K562 (cell line): ENCODE data around the gene ZGLP1. TPM values are rescaled to one million over a fixed set of nuclear protein-coding genes. Genes with fewer than 3 reads are reported as not detected.

Experiments
- BMI1 ChIP-seq: fragments of 150-350 bp; IDR thresholded peaks from 2 replicates; pipeline ENCODE4 v1.6.1; 2014; ENCODE audit warnings: low read length
- CBX2 ChIP-seq: fragments of 200-600 bp; sonication (generic); IDR thresholded peaks from one replicate; pipeline ENCODE4 v1.6.1; 2012; ENCODE audit warnings: mild to moderate bottlenecking, low read length, inconsistent platforms; ENCODE audit not compliant: insufficient read depth, poor library complexity, severe bottlenecking
- CXXC5 ChIP-seq: fragments of 250-450 bp; sonication (Bioruptor Pico); IDR thresholded peaks from 2 replicates; pipeline ENCODE4 v1.8.0; 2022; ENCODE audit warnings: inconsistent platforms, mild to moderate bottlenecking, moderate library complexity
- IRF1 ChIP-seq: sonication (generic); formaldehyde crosslinking; IDR thresholded peaks from 2 replicates; pipeline ENCODE4 v1.8.0; 2022; ENCODE audit warnings: missing genetic modification reagents, mild to moderate bottlenecking, borderline replicate concordance
- MCM7 ChIP-seq, 2 experiments: fragments of 450-650 bp; IDR thresholded peaks; 2 replicates each; pipeline ENCODE4 v1.6.1; 2016 to 2018
- NR3C1 ChIP-seq: sonication (generic); formaldehyde crosslinking; IDR thresholded peaks from 2 replicates; pipeline ENCODE4 v1.8.1; 2022; ENCODE audit warnings: missing genetic modification reagents
- PPARD ChIP-seq: fragments of 250-450 bp; sonication (Bioruptor Pico); IDR thresholded peaks from 2 replicates; pipeline ENCODE4 v1.8.0; 2022; ENCODE audit warnings: inconsistent platforms, mild to moderate bottlenecking, moderate library complexity
- RBM22 ChIP-seq: fragments of 200-400 bp; formaldehyde crosslinking; IDR thresholded peaks from 2 replicates; pipeline ENCODE4 v1.6.1; 2018; ENCODE audit warnings: low read length, low read depth; ENCODE audit not compliant: poor library complexity, severe bottlenecking
- SAP30 ChIP-seq: fragments of 200-600 bp; sonication (generic); IDR thresholded peaks from 2 replicates; pipeline ENCODE4 v1.6.1; 2012; ENCODE audit warnings: borderline replicate concordance, low read depth, mild to moderate bottlenecking, moderate library complexity, low read length, control low read depth, inconsistent platforms; ENCODE audit not compliant: insufficient read depth, poor library complexity, severe bottlenecking
- SRSF1 ChIP-seq: fragments of 200-400 bp; formaldehyde crosslinking; IDR thresholded peaks from 2 replicates; pipeline ENCODE4 v1.6.1; 2017; ENCODE audit warnings: mild to moderate bottlenecking, low read depth, low read length, moderate library complexity
- STAT5A ChIP-seq: IDR thresholded peaks from 2 replicates; pipeline ENCODE4 v1.6.1; 2012; ENCODE audit warnings: low read length, inconsistent platforms, borderline replicate concordance
- ZKSCAN8 ChIP-seq: fragments of 200-800 bp; sonication (Bioruptor generic); IDR thresholded peaks from 2 replicates; pipeline ENCODE4 v1.6.1; 2016; ENCODE audit warnings: missing genetic modification characterization, missing compliant biosample characterization
- ZNF134 ChIP-seq: fragments of 250-450 bp; sonication (Bioruptor Pico); conservative IDR thresholded peaks from 2 replicates; pipeline ENCODE4 v1.4.0; 2020
- ZNF263 ChIP-seq: sonication (generic); formaldehyde crosslinking; IDR thresholded peaks from 2 replicates; pipeline ENCODE4 v1.8.0; 2022; ENCODE audit warnings: mild to moderate bottlenecking, missing genetic modification reagents, borderline replicate concordance
- ZNF318 ChIP-seq, 2 experiments: fragments of 450-650 bp; IDR thresholded peaks; 2 replicates each; pipeline ENCODE4 v1.6.1; 2016; ENCODE audit warnings: mild to moderate bottlenecking in 2 of 2, borderline replicate concordance in 1 of 2, low read depth in 1 of 2, moderate library complexity in 1 of 2
- ZNF655 ChIP-seq: fragments of 250-450 bp; sonication (Bioruptor Pico); IDR thresholded peaks from 2 replicates; pipeline ENCODE4 v1.5.0; 2021
- ZNF764 ChIP-seq: fragments of 250-450 bp; sonication (Bioruptor Pico); IDR thresholded peaks from 2 replicates; pipeline ENCODE4 v1.4.0; 2020; ENCODE audit warnings: low read depth, mild to moderate bottlenecking, moderate library complexity
- polyA plus RNA-seq, 8 experiments: library from polyadenylated mRNA; depleted of rRNA in 4 of 8; stranded (reverse) in 5 of 8; unstranded in 3 of 8; fragments of >200 nt; fragmentation: Nextera tagmentation in 2 of 8; fragmentation: Illumina TruSeq in 1 of 8; extraction: Ambion mirVana in 2 of 8; extraction: Trizol in 1 of 8; gene quantifications; 2 replicates each; pipeline versions ENCODE4 v1.2.1 to v1.2.3, GENCODE V29; 2011 to 2014; ENCODE audit warnings: inconsistent platforms in 1 of 8, missing spikeins in 1 of 8
- total RNA-seq, 7 experiments: library from RNA; depleted of rRNA in 6 of 7; stranded (reverse); fragments of >200 nt in 6 of 7; fragmentation: Illumina TruSeq in 2 of 7; extraction: Trizol in 2 of 7; gene quantifications; 2 replicates each; pipeline versions ENCODE4 v1.2.1 to v1.2.3, GENCODE V29; 2011 to 2021; ENCODE audit warnings: low replicate concordance in 1 of 7

ZGLP1 gene
- total and polyA plus RNA-seq, 9 of the 15 experiments (the other 6 are each of a cell fraction or from before 2014, with no cell fraction given) = 0.24 to 4.5 (median 2.2) TPM

- TF ChIP-seq ZNF318 (IDR thresholded peaks at IDR 0.05; ENCODE audit: borderline replicate concordance in 1 of 2, low read depth in 1 of 2) (no peak), CXXC5 (peak; percentile 82), RBM22 (peak; percentile 55), SRSF1 (no peak), ZNF134 (CRISPR knock-in tag) (no peak), STAT5A (0 out of 2 replicates have a peak, but pooled peaks have one; percentile 17), IRF1 (CRISPR knock-in tag) (no peak), BMI1 (no peak), CBX2 (no peak), ZNF263 (CRISPR knock-in tag) (peak; percentile 51; the same call in 1 of the 2 replicates), ZKSCAN8 (CRISPR knock-in tag) (no peak), ZNF764 (CRISPR knock-in tag) (no peak), SAP30 (no peak), ZNF655 (CRISPR knock-in tag) (no peak), PPARD (CRISPR knock-in tag) (no peak), NR3C1 (CRISPR knock-in tag) (no peak), MCM7 (IDR thresholded peaks at IDR 0.05) (no peak)
Measured at GRCh38 chr19:10270616-10271394, 38.8 kb downstream of the ZGLP1 start, which contains the start of gene ICAM1 (continued).
